Natural killer cell treated with Interleukin-12 subunit alpha and Interleukin-12 subunit beta and Interleukin-15 and Interleukin-18, amount 100 ng/mL, for 72 hours (primary cell): ENCODE results near the gene C10orf105. TPM values are rescaled to one million over a fixed set of nuclear protein-coding genes. Genes with fewer than 3 reads are reported as not detected.
A peak's percentile ranks its signal among the peaks of the same experiment; 100 is the strongest.

ENCODE experiments used
- ATAC-seq, 2 donors: fragments of 150-1000 bp; cut with Tn5 transposase in 1 of 2; sonication (Bioruptor Pico), chemical (Tn5 transposase) in 1 of 2; 2 replicates each; pipeline ENCODE4 v1.10.0; 2021
- DNase-seq: peaks from one replicate; pipeline ENCODE4 v3.0.0; 2022; ENCODE audit warnings: low spot score
- H3K27ac Mint-ChIP-seq, 2 donors: 1 replicate in 1 of 2; 2 replicates in 1 of 2; pipeline ENCODE4 v1.8.0; 2022; ENCODE audit warnings: mixed read lengths in 2 of 2, mild to moderate bottlenecking in 1 of 2, moderate library complexity in 1 of 2
- H3K27me3 Mint-ChIP-seq, 2 donors: 1 replicate in 1 of 2; 2 replicates in 1 of 2; pipeline ENCODE4 v1.8.0; 2022; ENCODE audit warnings: mixed read lengths in 2 of 2
- H3K36me3 Mint-ChIP-seq: one replicate; pipeline ENCODE4 v1.8.0; 2022; ENCODE audit warnings: mixed read lengths
- H3K4me1 Mint-ChIP-seq, 2 donors: 1 replicate in 1 of 2; 2 replicates in 1 of 2; pipeline ENCODE4 v1.8.0; 2022; ENCODE audit warnings: low read depth in 2 of 2, mixed read lengths in 2 of 2, mild to moderate bottlenecking in 1 of 2
- H3K4me3 Mint-ChIP-seq: one replicate; pipeline ENCODE4 v1.8.0; 2022; ENCODE audit warnings: mixed read lengths
- H3K9me3 Mint-ChIP-seq: 2 replicates; pipeline ENCODE4 v1.8.0; 2022; ENCODE audit warnings: mixed read lengths
- total RNA-seq, 2 donors: library from RNA; stranded (reverse); gene quantifications; one replicate each; pipeline ENCODE4 v1.2.3, GENCODE V29; 2022

C10orf105 gene
- total RNA-seq, 2 donors from 2014 or later = not detected

DNA sequence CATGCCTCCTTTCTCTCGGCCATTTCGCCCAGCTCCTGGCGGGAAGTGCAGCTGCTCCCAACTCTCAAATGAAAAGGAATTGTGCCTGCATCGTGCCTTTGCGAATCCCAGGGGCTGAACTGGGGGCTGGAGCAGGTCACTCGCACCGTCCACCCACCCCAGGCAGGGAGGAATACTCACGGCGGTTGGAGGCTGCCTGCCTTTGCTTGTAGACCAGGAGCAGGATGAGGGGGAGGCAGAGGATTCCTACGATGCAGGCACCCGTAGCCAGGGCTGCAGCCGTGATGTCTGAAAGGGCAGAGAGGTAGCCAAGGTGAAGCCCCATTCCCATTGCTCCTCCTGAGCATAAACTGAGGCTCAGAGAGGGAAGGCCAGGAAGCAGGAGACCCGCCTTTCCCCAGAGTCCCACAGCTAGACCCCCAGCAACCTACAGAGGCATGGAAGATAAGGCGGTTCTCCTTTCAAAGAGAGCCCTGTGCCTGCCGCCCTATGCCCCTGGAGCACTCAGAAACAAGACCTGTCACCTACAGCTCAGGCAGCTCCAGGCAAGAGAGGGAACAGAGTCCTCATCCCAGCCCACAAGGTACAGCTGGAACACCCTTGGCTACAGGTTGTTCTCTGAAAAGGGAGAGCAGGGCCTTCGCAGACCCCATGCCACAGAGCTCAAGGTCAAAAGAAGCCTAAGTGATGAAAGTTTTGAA is 35.8 kb upstream of the C10orf105 start:
- Mint-ChIP-seq H3K36me3 (no peaks in the 10 kb centered on the region), H3K4me3 (no peak overlapping the region), H3K27me3 (no peaks in the 10 kb centered on the region), H3K9me3 (no peaks in the 10 kb centered on the region), H3K4me1 (peaks cover 43 to 48% of the 10 kb centered on the region in 2 donors), H3K27ac (no peak overlapping the region)
- DNase-seq = no peak
- ATAC-seq = no peak

DNA sequence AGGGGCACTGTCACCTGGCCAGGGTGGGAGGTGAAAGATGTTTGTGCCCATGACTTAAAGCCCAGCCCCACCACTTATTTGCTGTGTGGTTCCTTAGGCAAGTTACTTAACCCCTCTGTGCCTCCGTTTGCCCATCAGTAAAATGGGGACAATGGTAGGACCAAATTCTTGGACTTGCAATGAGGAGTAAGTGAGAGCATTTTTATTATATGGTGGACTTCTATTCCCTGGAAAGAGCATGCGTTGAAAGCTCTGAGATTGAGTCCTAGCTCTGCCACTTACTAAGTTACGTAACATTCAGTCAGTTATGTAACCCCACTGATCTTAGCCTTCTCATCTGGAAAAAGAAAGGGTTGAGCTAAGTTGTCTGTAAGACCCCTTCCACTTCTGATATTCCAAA is 35.0 kb upstream of the C10orf105 start:
- ATAC-seq (no peak), DNase-seq (no peak)
- no peak overlapping the region for H3K4me3 Mint-ChIP-seq
- peaks cover 48 to 54% of the 10 kb centered on the region in 2 donors for H3K4me1 Mint-ChIP-seq
- H3K27ac Mint-ChIP-seq = peak overlapping the region in 1 of 2 donors; percentile 85
- no peaks in the 10 kb centered on the region for H3K9me3 Mint-ChIP-seq
- no peaks in the 10 kb centered on the region for H3K27me3 Mint-ChIP-seq
- no peaks in the 10 kb centered on the region for H3K36me3 Mint-ChIP-seq

DNA sequence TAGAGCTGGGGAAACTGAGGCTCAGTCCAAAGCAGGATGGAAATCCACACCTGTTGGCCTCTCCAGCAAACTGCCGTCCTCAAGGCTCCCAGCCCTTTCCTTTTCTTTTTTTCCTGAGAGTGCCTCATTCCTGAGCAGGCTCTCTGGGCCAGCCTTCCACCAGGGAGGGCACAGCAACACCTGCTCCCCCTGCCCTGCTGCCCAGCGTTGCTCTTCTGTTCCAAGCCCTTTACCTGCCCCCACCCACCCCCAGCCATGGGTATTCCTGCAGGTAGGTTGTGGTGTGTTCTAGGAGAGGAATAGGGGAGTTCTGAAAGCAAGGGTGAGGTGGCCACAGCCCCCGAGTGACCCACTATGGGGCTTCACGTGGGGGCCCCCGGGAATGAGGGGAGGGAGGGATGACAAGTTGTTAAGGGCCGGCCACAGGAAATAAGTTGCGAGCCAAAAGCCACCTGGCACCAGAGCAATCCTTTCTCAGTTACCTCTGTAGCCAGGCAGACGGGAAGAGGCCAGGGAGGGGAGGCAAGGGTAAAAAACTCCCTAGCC is 34.5 kb upstream of the C10orf105 start:
- Mint-ChIP-seq H3K27me3 (no peaks in the 10 kb centered on the region), H3K4me1 (peaks cover 52 to 57% of the 10 kb centered on the region in 2 donors), H3K27ac (peak overlapping the region; percentile 85 to 99), H3K36me3 (no peaks in the 10 kb centered on the region), H3K4me3 (no peak overlapping the region), H3K9me3 (no peaks in the 10 kb centered on the region)
- ATAC-seq (no peak), DNase-seq (no peak)

- no peaks in the 10 kb centered on the region for H3K36me3 Mint-ChIP-seq
- no peak for DNase-seq
- H3K27ac Mint-ChIP-seq = peak overlapping the region; percentile 85 to 99
- H3K4me3 Mint-ChIP-seq = peak overlapping the region; percentile 48
- no peak for ATAC-seq
- no peaks in the 10 kb centered on the region for H3K9me3 Mint-ChIP-seq
- peaks cover 59 to 64% of the 10 kb centered on the region in 2 donors for H3K4me1 Mint-ChIP-seq
- no peaks in the 10 kb centered on the region for H3K27me3 Mint-ChIP-seq
These were observed 33.7 kb upstream of the C10orf105 start for GRCh38 chr10:71753091-71753959.

DNA sequence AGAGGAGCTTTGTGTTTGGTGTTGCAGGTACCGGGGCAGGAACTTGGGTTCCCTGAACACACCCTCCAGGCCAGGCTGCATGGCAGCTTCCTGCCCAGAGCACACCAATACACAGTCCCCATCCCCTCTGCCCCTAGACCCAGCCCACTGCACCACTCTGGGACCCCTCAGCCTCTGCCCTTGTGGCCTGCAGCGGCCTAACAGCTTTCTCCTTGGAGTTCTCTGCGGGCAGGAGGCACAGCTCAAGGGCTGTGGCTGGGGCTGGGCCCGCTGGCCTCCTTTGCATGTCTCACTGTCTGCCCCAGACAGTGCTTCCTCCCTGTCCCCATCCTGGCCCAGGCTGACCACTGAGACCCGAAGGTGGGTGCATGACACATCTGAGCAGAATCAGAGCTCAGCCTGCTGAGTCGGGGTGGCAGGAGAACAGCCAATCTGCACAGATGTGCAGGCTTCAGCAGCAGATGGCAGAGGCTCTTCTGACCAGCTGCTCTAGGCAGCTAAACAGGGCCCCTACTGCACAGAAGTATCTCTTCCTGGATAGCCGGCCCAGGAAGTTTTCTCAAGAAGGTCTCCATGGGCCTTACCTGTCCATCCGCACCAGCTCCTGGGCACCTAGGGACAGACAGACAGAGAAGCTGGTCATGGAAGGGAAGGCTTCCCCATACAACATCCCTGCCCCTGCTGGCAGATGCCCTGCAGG is 33.0 kb upstream of the C10orf105 start:
- H3K36me3 Mint-ChIP-seq = no peaks in the 10 kb centered on the region
- H3K9me3 Mint-ChIP-seq = no peaks in the 10 kb centered on the region
- peak overlapping the region; percentile 85 to 99 for H3K27ac Mint-ChIP-seq
- ATAC-seq = peak; percentile 14 to 33
- no peak for DNase-seq
- no peaks in the 10 kb centered on the region for H3K27me3 Mint-ChIP-seq
- peaks cover 65 to 72% of the 10 kb centered on the region in 2 donors for H3K4me1 Mint-ChIP-seq
- peak overlapping the region; percentile 48 for H3K4me3 Mint-ChIP-seq

GRCh38 chr10:71751515-71752224 is 32.1 kb upstream of the C10orf105 start:
- H3K4me1 Mint-ChIP-seq = peaks cover 71 to 78% of the 10 kb centered on the region in 2 donors
- H3K27me3 Mint-ChIP-seq = no peaks in the 10 kb centered on the region
- no peaks in the 10 kb centered on the region for H3K9me3 Mint-ChIP-seq
- peak overlapping the region; percentile 8 for H3K4me3 Mint-ChIP-seq
- DNase-seq = no peak
- H3K36me3 Mint-ChIP-seq = no peaks in the 10 kb centered on the region
- H3K27ac Mint-ChIP-seq = peak overlapping the region; percentile 85 to 99
- ATAC-seq = no peak

GRCh38 chr10:71750986-71751385 is 31.4 kb upstream of the C10orf105 start:
- Mint-ChIP-seq H3K9me3 (no peaks in the 10 kb centered on the region), H3K27ac (peak overlapping the region; percentile 97 to 99), H3K27me3 (no peaks in the 10 kb centered on the region), H3K36me3 (no peaks in the 10 kb centered on the region), H3K4me3 (peak overlapping the region; percentile 51), H3K4me1 (peaks cover 70 to 78% of the 10 kb centered on the region in 2 donors)
- no peak for DNase-seq
- no peak for ATAC-seq

DNA sequence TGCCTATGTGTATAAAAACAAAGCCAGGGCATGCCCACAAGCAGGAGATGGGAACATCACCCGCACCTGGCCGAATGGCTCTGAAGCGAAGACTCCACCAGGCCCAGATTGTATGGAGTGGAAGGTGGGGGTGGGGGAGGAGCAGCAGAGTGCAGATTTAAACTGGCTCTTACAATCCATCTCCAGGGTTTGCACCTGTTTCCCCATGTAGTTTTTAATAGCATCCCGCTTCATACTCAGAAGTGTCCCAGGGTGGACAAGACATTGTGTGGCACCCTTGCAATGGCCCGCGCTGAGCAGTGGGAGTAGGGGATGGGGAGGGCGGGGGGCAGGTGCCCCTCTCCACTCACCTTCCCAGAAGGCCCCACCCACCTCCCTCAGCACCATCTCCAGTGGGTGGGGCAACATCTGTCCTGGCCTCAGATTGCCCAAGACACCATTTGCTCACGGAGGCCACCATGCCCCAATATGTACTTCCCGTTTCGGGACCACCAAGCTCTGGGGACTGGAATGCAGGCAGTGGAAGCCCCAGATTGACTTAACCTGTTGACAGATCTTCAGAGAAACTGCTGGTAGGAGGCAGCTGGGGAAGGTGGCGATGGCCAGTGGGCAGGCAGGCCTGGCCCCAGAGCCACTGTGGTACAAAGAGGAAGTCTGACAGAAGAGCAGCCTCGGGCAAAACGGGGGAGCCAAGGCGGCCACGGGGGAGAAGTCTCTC is 30.7 kb upstream of the C10orf105 start:
- Mint-ChIP-seq H3K9me3 (no peaks in the 10 kb centered on the region), H3K27ac (peak overlapping the region; percentile 97 to 99), H3K4me1 (peaks cover 74 to 85% of the 10 kb centered on the region in 2 donors), H3K27me3 (no peaks in the 10 kb centered on the region), H3K4me3 (peak overlapping the region; percentile 51), H3K36me3 (no peaks in the 10 kb centered on the region)
- ATAC-seq = no peak
- DNase-seq = no peak

GRCh38 chr10:71749396-71749795 is 29.8 kb upstream of the C10orf105 start:
- H3K4me1 Mint-ChIP-seq = peaks cover 80 to 87% of the 10 kb centered on the region in 2 donors
- no peaks in the 10 kb centered on the region for H3K36me3 Mint-ChIP-seq
- DNase-seq (no peak), ATAC-seq (no peak)
- peak overlapping the region; percentile 97 to 99 for H3K27ac Mint-ChIP-seq
- H3K9me3 Mint-ChIP-seq = no peaks in the 10 kb centered on the region
- H3K27me3 Mint-ChIP-seq = no peaks in the 10 kb centered on the region
- H3K4me3 Mint-ChIP-seq = peak overlapping the region; percentile 89

DNA sequence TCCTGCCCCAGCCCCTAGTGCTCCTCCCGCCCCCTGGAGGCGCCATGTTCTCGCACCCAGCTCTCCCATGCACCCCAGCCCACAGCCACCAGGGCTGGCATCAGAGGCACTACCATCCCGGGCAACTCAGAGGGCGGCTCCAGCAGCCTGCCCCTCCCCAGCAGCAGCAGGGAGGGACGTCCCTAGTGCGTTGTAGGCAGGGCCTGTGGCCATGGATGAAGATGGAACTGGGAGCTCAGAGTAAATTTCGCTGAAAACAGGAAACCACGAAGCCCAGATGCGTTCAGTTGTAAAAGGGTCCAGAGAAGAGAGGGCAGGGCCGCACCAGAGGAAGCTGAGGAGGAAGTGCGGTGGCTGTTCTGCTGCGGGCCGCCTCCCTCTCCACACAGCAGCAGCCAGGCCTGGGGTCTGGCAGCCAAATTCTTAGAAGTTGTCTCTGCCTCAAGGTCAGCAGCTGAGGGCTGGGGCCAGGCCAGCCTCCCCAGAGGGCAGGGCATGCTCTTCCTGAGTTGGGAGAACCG is 29.2 kb upstream of the C10orf105 start:
- H3K36me3 Mint-ChIP-seq = no peaks in the 10 kb centered on the region

DNA sequence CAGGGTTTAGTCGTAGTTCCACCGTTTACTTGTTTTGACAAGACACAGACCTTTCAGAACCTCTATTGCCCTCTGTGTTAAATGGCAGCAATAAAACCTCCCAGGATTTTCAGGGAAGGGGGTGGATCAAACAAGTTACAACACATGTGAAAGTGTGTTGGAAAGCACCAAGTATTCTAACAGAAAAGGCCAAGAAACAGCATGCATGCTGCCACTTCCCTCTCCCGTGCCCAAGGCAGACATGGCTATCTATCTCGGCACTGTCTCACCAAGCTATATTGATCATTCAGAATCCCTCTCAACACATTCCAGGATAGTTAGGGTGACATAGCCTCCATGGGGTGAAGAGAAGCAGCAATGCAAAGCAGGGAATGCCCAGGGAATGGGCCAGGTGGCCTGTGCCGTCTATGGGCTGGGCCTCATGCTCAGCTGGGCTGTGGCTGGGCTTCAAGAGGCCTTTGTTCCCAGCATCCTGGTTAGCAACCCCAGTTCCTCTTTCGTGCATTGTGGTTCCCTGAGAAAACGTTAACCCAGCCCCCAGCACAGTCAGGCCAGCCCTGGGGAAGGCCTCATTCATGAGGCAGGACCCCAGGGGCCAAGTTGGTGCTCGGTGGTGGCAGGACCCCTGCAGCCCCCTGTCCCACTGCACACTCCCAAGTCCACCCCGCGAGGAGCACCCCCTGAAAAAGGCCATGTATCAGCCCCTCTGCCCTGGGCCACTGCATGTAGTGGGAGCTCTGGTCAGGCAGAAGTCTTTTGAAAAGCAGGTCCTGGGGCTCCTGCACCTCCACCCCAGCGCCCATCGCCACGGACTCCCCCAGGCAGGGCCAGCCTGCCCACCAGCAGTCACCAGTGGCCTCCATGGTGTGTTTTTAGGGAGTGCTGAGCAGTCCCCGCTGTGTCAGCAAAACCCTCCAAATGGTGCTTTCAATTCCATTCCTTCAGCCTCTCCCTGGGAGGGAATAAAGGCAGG is 28.3 kb upstream of the C10orf105 start:
- Mint-ChIP-seq H3K27ac (peak overlapping the region; percentile 97 to 99), H3K4me1 (peaks cover 71 to 78% of the 10 kb centered on the region in 2 donors), H3K9me3 (no peaks in the 10 kb centered on the region), H3K36me3 (no peaks in the 10 kb centered on the region), H3K4me3 (peak overlapping the region; percentile 89), H3K27me3 (no peaks in the 10 kb centered on the region)
- ATAC-seq = no peak
- no peak for DNase-seq

More for the DNA sequence above, 29.2 kb upstream of the C10orf105 start:
- Mint-ChIP-seq H3K4me1 (peaks cover 77 to 82% of the 10 kb centered on the region in 2 donors), H3K27me3 (no peaks in the 10 kb centered on the region), H3K4me3 (peak overlapping the region; percentile 89), H3K9me3 (no peaks in the 10 kb centered on the region), H3K27ac (peak overlapping the region; percentile 97 to 99)
- ATAC-seq = peak; percentile 90 to 92
- DNase-seq = peak; percentile 81
